LHCN-M2 (cell line): ENCODE results near the gene NECAP2. TPM values are rescaled to one million over a fixed set of nuclear protein-coding genes. Genes with fewer than 3 reads are reported as not detected.

Source experiments
- DNase-seq: peaks from one replicate; pipeline ENCODE4 v3.0.0-alpha.2; 2012; ENCODE audit warnings: low read depth
- polyA plus RNA-seq: library from polyadenylated mRNA; unstranded; fragments of >200 nt; gene quantifications from one replicate; pipeline ENCODE4 v1.2.1, GENCODE V29; 2012; ENCODE audit warnings: missing spikeins
- total RNA-seq: library from RNA; depleted of rRNA; stranded (reverse); fragments of >200 nt; gene quantifications from 2 replicates; pipeline ENCODE4 v1.2.3, GENCODE V29; 2014; rRNA removed

NECAP2 gene
- 51.9 and 52.4 TPM in 2 replicates for total RNA-seq
- polyA plus RNA-seq: 64.7 TPM

GRCh38 chr1:16440470-16441281 is at the start of gene NECAP2:
NECAP2 (plus strand) TSS chr1:16440724; CDS start chr1:16440762, 38 bp downstream.
- peak; percentile 84 for DNase-seq

- peak; percentile 71 for DNase-seq
Measured at GRCh38 chr1:16391411-16391810, 49.1 kb upstream of the NECAP2 start.

- no peak for DNase-seq
Measured at GRCh38 chr1:16392740-16393569, 47.6 kb upstream of the NECAP2 start.

- no peak for DNase-seq
Measured at GRCh38 chr1:16393570-16394521, 46.7 kb upstream of the NECAP2 start.

GRCh38 chr1:16394977-16395376 is 45.5 kb upstream of the NECAP2 start:
- no peak for DNase-seq

GRCh38 chr1:16396591-16396990 is 43.9 kb upstream of the NECAP2 start:
- DNase-seq: peak; percentile 93

GRCh38 chr1:16397120-16397519 is 43.4 kb upstream of the NECAP2 start:
- no peak for DNase-seq

- DNase-seq: no peak
Measured at GRCh38 chr1:16398371-16398953, 42.1 kb upstream of the NECAP2 start.

GRCh38 chr1:16402742-16403141 is 37.8 kb upstream of the NECAP2 start:
- no peak for DNase-seq

- DNase-seq: no peak
Measured at GRCh38 chr1:16405441-16405840, 35.1 kb upstream of the NECAP2 start.

GRCh38 chr1:16406868-16407267 is 33.7 kb upstream of the NECAP2 start:
- DNase-seq: no peak

- DNase-seq: no peak
Measured at GRCh38 chr1:16409536-16410152, 30.9 kb upstream of the NECAP2 start.

- DNase-seq: no peak
Measured at GRCh38 chr1:16410803-16411202, 29.7 kb upstream of the NECAP2 start.

GRCh38 chr1:16413191-16413590 is 27.3 kb upstream of the NECAP2 start:
- no peak for DNase-seq

GRCh38 chr1:16418823-16419425 is 21.6 kb upstream of the NECAP2 start:
- no peak for DNase-seq

GRCh38 chr1:16420424-16421118 is 20.0 kb upstream of the NECAP2 start:
- no peak for DNase-seq

- DNase-seq: no peak
Measured at GRCh38 chr1:16421201-16421600, 19.3 kb upstream of the NECAP2 start.

- DNase-seq: no peak
Measured at GRCh38 chr1:16422041-16422440, 18.5 kb upstream of the NECAP2 start.
